Measurements from ENCODE around the gene ATL3.

DNA sequence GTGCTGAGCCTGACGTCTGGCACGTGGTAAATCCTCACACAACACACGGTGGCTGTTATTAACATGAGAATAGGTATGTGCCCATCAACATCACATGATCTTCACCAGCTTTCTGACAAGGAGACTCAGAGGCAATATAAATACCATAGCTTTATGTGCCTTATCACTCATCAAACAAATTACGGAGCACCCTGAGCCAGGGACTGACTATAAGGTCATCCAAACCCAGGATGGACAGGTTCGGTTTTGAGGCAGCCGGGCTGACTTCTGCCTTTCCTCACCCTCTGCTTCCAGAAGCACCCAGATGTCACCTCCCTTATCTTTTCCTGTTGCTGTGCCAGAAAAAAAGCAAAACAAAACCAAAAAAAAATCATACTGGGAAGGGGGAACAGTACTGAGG lies 51.2 kb downstream of the ATL3 start:
- TF ChIP-seq CTCF (IDR thresholded peaks at IDR 0.05) (no peak), POLR2A (IDR thresholded peaks at IDR 0.05) (no peak), POLR2AphosphoS5 (IDR thresholded peaks at IDR 0.05; ENCODE audit: insufficient read depth in 1 of 2, low read depth in 1 of 2) (no peak)
